Neuronal stem cell (in vitro differentiated cells): ENCODE measurements around the gene PCDH7.
A peak's percentile ranks its signal among the peaks of the same experiment; 100 is the strongest.

Experiments
- DNase-seq: peaks from one replicate; pipeline ENCODE4 v3.0.0-alpha.2; 2013; ENCODE audit warnings: low spot score
- H2AFZ ChIP-seq: one replicate; pipeline ENCODE4 v1.6.1; 2013; ENCODE audit warnings: mild to moderate bottlenecking, low read length, inconsistent platforms
- H2AK5ac ChIP-seq: 2 replicates; pipeline ENCODE4 v1.6.1; 2013; ENCODE audit warnings: low read depth, mild to moderate bottlenecking, inconsistent platforms, low read length, moderate library complexity, mixed read lengths
- H2BK120ac ChIP-seq: 2 replicates; pipeline ENCODE4 v1.6.1; 2013; ENCODE audit warnings: low read depth, mild to moderate bottlenecking, inconsistent platforms, low read length, moderate library complexity, mixed read lengths
- H2BK12ac ChIP-seq: one replicate; pipeline ENCODE4 v1.6.1; 2013; ENCODE audit warnings: low read length, inconsistent platforms
- H2BK15ac ChIP-seq: 2 replicates; pipeline ENCODE4 v1.6.1; 2013; ENCODE audit warnings: mild to moderate bottlenecking, low read length, inconsistent platforms, mixed read lengths
- H2BK5ac ChIP-seq: one replicate; pipeline ENCODE4 v1.6.1; 2013; ENCODE audit warnings: inconsistent platforms, mild to moderate bottlenecking, low read length, moderate library complexity
- H3K14ac ChIP-seq: one replicate; pipeline ENCODE4 v1.6.1; 2013; ENCODE audit warnings: low read length, inconsistent platforms
- H3K18ac ChIP-seq: 2 replicates; pipeline ENCODE4 v1.6.1; 2013; ENCODE audit warnings: low read length, inconsistent platforms
- H3K23ac ChIP-seq: 2 replicates; pipeline ENCODE4 v1.6.1; 2013; ENCODE audit warnings: low read depth, mild to moderate bottlenecking, mixed read lengths, low read length, inconsistent platforms; ENCODE audit not compliant: poor library complexity
- H3K27ac ChIP-seq: replicated peaks from 3 replicates; pipeline ENCODE4 v1.5.1; 2013; ENCODE audit warnings: low read length, inconsistent platforms
- H3K27me3 ChIP-seq, 3 experiments: 2 replicates each; pipeline ENCODE4 v1.6.1; 2013; ENCODE audit warnings: low read length in 3 of 3, mild to moderate bottlenecking in 2 of 3, inconsistent platforms in 1 of 3, low read depth in 1 of 3, mixed read lengths in 1 of 3, moderate library complexity in 1 of 3; ENCODE audit not compliant: control insufficient read depth in 3 of 3, insufficient read depth in 3 of 3
- H3K36me3 ChIP-seq, 2 donors: replicated peaks in 1 of 2; 2 replicates each; pipeline ENCODE4 v1.6.1; 2013; ENCODE audit warnings: low read length in 2 of 2; ENCODE audit not compliant: control insufficient read depth in 2 of 2, insufficient read depth in 2 of 2
- H3K4ac ChIP-seq: 2 replicates; pipeline ENCODE4 v1.6.1; 2013; ENCODE audit warnings: inconsistent platforms, mild to moderate bottlenecking, low read length, moderate library complexity
- H3K4me1 ChIP-seq, 2 donors: 1 replicate in 1 of 2; 2 replicates in 1 of 2; pipeline ENCODE4 v1.6.1; 2013; ENCODE audit warnings: low read length in 2 of 2, low read depth in 1 of 2; ENCODE audit not compliant: control insufficient read depth in 2 of 2, insufficient read depth in 1 of 2
- H3K4me2 ChIP-seq: one replicate; pipeline ENCODE4 v1.6.1; 2013; ENCODE audit warnings: mild to moderate bottlenecking, low read length, inconsistent platforms; ENCODE audit not compliant: insufficient read depth, poor library complexity, severe bottlenecking
- H3K4me3 ChIP-seq, 2 donors: 2 replicates each; pipeline ENCODE4 v1.5.1; 2013; ENCODE audit warnings: low read length in 2 of 2, mild to moderate bottlenecking in 2 of 2, inconsistent platforms in 1 of 2, moderate library complexity in 1 of 2
- H3K79me1 ChIP-seq: one replicate; pipeline ENCODE4 v1.6.1; 2013; ENCODE audit warnings: low read depth, mild to moderate bottlenecking, inconsistent platforms, low read length, moderate library complexity
- H3K9ac ChIP-seq: one replicate; pipeline ENCODE4 v1.6.1; 2013; ENCODE audit warnings: mild to moderate bottlenecking, low read depth, low read length, inconsistent platforms; ENCODE audit not compliant: poor library complexity
- H3K9me3 ChIP-seq, 2 donors: replicated peaks in 1 of 2; 2 replicates each; pipeline versions ENCODE3 to v1.6.1; 2013; ENCODE audit warnings: low read length in 2 of 2, mild to moderate bottlenecking in 2 of 2, inconsistent platforms in 1 of 2, low read depth in 1 of 2, mixed read lengths in 1 of 2, moderate library complexity in 1 of 2; ENCODE audit not compliant: control insufficient read depth in 2 of 2, insufficient read depth in 1 of 2
- H4K8ac ChIP-seq: one replicate; pipeline ENCODE4 v1.6.1; 2013; ENCODE audit warnings: low read depth, mild to moderate bottlenecking, inconsistent platforms, low read length, moderate library complexity
- H4K91ac ChIP-seq: one replicate; pipeline ENCODE4 v1.6.1; 2013; ENCODE audit warnings: low read length, low read depth, mild to moderate bottlenecking, inconsistent platforms; ENCODE audit not compliant: poor library complexity
- WGBS, 2 donors: extraction: QIAGEN DNeasy Blood & Tissue Kit; methylation state at CpG; one replicate each; pipeline ENCODE4 v1.1.7; 2013; ENCODE audit warnings: missing lambda C conversion rate in 2 of 2, mixed read lengths in 1 of 2; ENCODE audit not compliant: insufficient read length in 2 of 2, insufficient replicate concordance in 1 of 2; ENCODE audit errors: extremely low coverage in 2 of 2; 5-methylcytosine and 5-hydroxymethylcytosine counted together

The PCDH7 gene

GRCh38 chr4:30721185-30722091 is 1.3 kb downstream of the PCDH7 start:
- Histone ChIP-seq H3K27ac (no peak overlapping the region), H4K8ac (peak overlapping the region; percentile 53), H2BK5ac (peak overlapping the region; percentile 84), H3K27me3 (peaks cover 0 to 14% (median 0%) of the 10 kb centered on the region in 3 experiments), H3K79me1 (peaks cover 12% of the 10 kb centered on the region), H4K91ac (no peak overlapping the region), H3K14ac (peak overlapping the region; percentile 82), H2BK120ac (no peak overlapping the region), H2AFZ (peak overlapping the region; percentile 99), H2AK5ac (peak overlapping the region; percentile 86), H3K4me3 (peak overlapping the region; percentile 77 to 82), H3K9ac (peak overlapping the region; percentile 97), H3K4me2 (peak overlapping the region; percentile 98), H3K23ac (peak overlapping the region; percentile 96), H3K4ac (peak overlapping the region; percentile 70), H3K4me1 (peaks cover 2 to 8% of the 10 kb centered on the region in 2 donors), H3K18ac (peak overlapping the region; percentile 98), H3K36me3 (peaks cover 0 to 8% of the 10 kb centered on the region in 2 donors), H2BK15ac (peak overlapping the region; percentile 84), H2BK12ac (peak overlapping the region; percentile 84), H3K9me3 (peaks cover 1 to 18% of the 10 kb centered on the region in 2 donors)
- DNase-seq, result peak; percentile 54
- WGBS, 2 donors, result no CpG with 5 or more reads among the region's 95 CpGs

DNA sequence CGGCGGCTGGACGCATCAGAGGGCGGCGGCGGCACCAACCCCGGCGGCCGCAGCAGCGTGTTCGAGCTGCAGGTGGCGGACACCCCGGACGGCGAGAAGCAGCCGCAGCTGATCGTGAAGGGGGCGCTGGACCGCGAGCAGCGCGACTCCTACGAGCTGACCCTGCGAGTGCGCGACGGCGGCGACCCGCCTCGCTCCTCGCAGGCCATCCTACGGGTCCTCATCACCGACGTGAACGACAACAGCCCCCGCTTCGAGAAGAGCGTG is 1.9 kb downstream of the PCDH7 start:
- H3K9me3 ChIP-seq, result peaks cover 1 to 18% of the 10 kb centered on the region in 2 donors
- H4K91ac ChIP-seq, result no peak overlapping the region
- peak overlapping the region; percentile 64 for H2AK5ac ChIP-seq
- peak overlapping the region; percentile 44 to 82 for H3K4me3 ChIP-seq
- DNase-seq, result no peak
- H4K8ac ChIP-seq, result peak overlapping the region; percentile 72
- H2BK5ac ChIP-seq, result no peak overlapping the region
- H3K79me1 ChIP-seq, result peaks cover 12% of the 10 kb centered on the region
- H3K18ac ChIP-seq, result peak overlapping the region; percentile 93
- H3K27ac ChIP-seq, result no peak overlapping the region
- H3K9ac ChIP-seq, result peak overlapping the region; percentile 88
- no peak overlapping the region for H3K4ac ChIP-seq
- H3K14ac ChIP-seq, result peak overlapping the region; percentile 84
- H3K23ac ChIP-seq, result peak overlapping the region; percentile 89
- H3K4me2 ChIP-seq, result peak overlapping the region; percentile 98
- peaks cover 2 to 8% of the 10 kb centered on the region in 2 donors for H3K4me1 ChIP-seq
- no peak overlapping the region for H2BK120ac ChIP-seq
- H2AFZ ChIP-seq, result peak overlapping the region; percentile 99
- H2BK15ac ChIP-seq, result no peak overlapping the region
- H3K36me3 ChIP-seq, result peaks cover 0 to 8% of the 10 kb centered on the region in 2 donors
- no peak overlapping the region for H2BK12ac ChIP-seq
- no CpG with 5 or more reads among the region's 39 CpGs for WGBS, 2 donors
- peaks cover 0 to 14% (median 0%) of the 10 kb centered on the region in 3 experiments for H3K27me3 ChIP-seq

DNA sequence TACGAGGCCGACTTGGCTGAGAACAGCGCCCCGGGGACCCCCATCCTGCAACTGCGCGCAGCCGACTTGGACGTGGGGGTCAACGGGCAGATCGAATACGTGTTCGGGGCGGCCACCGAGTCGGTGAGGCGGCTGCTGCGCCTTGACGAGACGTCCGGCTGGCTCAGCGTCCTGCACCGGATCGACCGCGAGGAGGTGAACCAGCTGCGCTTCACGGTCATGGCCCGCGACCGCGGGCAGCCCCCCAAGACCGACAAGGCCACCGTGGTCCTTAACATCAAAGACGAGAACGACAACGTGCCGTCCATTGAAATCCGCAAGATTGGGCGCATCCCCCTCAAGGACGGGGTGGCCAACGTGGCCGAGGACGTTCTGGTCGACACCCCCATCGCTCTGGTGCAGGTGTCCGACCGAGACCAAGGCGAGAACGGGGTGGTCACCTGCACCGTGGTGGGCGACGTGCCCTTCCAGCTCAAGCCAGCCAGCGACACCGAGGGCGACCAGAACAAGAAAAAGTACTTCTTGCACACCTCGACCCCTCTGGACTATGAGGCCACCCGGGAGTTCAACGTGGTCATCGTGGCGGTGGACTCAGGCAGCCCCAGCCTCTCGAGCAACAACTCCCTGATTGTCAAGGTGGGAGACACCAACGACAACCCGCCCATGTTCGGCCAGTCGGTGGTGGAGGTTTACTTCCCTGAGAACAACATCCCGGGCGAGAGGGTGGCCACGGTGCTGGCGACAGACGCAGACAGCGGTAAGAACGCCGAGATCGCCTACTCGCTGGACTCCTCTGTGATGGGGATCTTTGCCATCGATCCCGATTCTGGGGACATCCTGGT is 2.4 kb downstream of the PCDH7 start:
- no peak overlapping the region for H2BK12ac ChIP-seq
- peak overlapping the region; percentile 99 for H2AFZ ChIP-seq
- WGBS, 2 donors, result no CpG with 5 or more reads among the region's 77 CpGs
- peak overlapping the region; percentile 72 for H4K8ac ChIP-seq
- H3K18ac ChIP-seq, result peak overlapping the region; percentile 93
- DNase-seq, result peak; percentile 15
- H2AK5ac ChIP-seq, result peak overlapping the region; percentile 64
- peak overlapping the region; percentile 44 to 82 for H3K4me3 ChIP-seq
- peaks cover 0 to 8% of the 10 kb centered on the region in 2 donors for H3K36me3 ChIP-seq
- H2BK120ac ChIP-seq, result no peak overlapping the region
- no peak overlapping the region for H3K4ac ChIP-seq
- H3K27ac ChIP-seq, result no peak overlapping the region
- H3K4me2 ChIP-seq, result peak overlapping the region; percentile 98
- H4K91ac ChIP-seq, result no peak overlapping the region
- H3K4me1 ChIP-seq, result peaks cover 2 to 8% of the 10 kb centered on the region in 2 donors
- peaks cover 12% of the 10 kb centered on the region for H3K79me1 ChIP-seq
- H3K27me3 ChIP-seq, result peaks cover 0 to 14% (median 0%) of the 10 kb centered on the region in 3 experiments
- no peak overlapping the region for H2BK5ac ChIP-seq
- H2BK15ac ChIP-seq, result no peak overlapping the region
- H3K23ac ChIP-seq, result peak overlapping the region; percentile 89
- H3K9ac ChIP-seq, result peak overlapping the region; percentile 88
- H3K14ac ChIP-seq, result peak overlapping the region; percentile 84
- H3K9me3 ChIP-seq, result peaks cover 1 to 18% of the 10 kb centered on the region in 2 donors
